ENCODE measurements around the gene ADAMTS17.

The ADAMTS17 gene

DNA sequence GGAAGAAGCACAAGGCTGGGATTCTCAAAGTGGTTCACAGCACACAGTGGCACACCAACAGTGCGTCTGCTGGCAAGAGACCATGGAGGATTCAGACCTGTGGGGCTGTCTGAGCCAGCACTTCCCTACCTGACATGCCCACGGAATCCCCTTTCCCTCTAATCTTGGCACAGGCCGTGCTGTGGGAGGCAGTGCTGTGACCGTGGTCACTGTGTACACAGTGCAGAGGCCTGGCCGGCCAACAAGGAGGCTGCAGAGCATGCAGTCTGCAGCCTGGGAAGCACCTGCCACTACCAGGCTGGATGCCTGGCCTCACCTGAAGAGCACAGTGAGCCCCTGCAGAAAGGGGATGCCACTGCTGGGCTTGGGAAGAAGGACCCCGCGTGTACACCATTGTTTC, 307.6 kb downstream of the ADAMTS17 start:
- Histone ChIP-seq H3K9ac (ENCODE audit: low read depth, low read length, poor library complexity, severe bottlenecking) (no peak overlapping the region), H2AFZ (ENCODE audit: low read length) (no peak overlapping the region), H3K9me3 (ENCODE audit: insufficient read depth, low read depth, low read length) (no peaks in the 10 kb centered on the region), H3K79me2 (ENCODE audit: insufficient read depth, low read length) (no peaks in the 10 kb centered on the region), H3K4me1 (ENCODE audit: insufficient read depth, low read length, poor library complexity, severe bottlenecking) (no peaks in the 10 kb centered on the region), H3F3A (ENCODE audit: low read depth) (no peaks in the 10 kb centered on the region), H3K27me3 (ENCODE audit: insufficient read depth, low read length, poor library complexity, severe bottlenecking) (no peaks in the 10 kb centered on the region), H3K4me3 (ENCODE audit: low read length, poor library complexity, severe bottlenecking) (no peak overlapping the region), H4K20me1 (ENCODE audit: insufficient read depth, low read length, poor library complexity, severe bottlenecking) (no peaks in the 10 kb centered on the region), H3K9me2 (replicated peaks; ENCODE audit: low read depth, low read length) (no peaks in the 10 kb centered on the region), H3K36me3 (ENCODE audit: insufficient read depth, low read length) (no peaks in the 10 kb centered on the region), H3K4me2 (ENCODE audit: low read depth, low read length, poor library complexity, severe bottlenecking) (no peak overlapping the region)
- TF ChIP-seq EZH2phosphoT487 (IDR thresholded peaks at IDR 0.05; ENCODE audit: borderline replicate concordance) = no peak
- TF ChIP-seq, protein P1, sequence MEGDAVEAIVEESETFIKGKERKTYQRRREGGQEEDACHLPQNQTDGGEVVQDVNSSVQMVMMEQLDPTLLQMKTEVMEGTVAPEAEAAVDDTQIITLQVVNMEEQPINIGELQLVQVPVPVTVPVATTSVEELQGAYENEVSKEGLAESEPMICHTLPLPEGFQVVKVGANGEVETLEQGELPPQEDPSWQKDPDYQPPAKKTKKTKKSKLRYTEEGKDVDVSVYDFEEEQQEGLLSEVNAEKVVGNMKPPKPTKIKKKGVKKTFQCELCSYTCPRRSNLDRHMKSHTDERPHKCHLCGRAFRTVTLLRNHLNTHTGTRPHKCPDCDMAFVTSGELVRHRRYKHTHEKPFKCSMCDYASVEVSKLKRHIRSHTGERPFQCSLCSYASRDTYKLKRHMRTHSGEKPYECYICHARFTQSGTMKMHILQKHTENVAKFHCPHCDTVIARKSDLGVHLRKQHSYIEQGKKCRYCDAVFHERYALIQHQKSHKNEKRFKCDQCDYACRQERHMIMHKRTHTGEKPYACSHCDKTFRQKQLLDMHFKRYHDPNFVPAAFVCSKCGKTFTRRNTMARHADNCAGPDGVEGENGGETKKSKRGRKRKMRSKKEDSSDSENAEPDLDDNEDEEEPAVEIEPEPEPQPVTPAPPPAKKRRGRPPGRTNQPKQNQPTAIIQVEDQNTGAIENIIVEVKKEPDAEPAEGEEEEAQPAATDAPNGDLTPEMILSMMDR (conservative IDR thresholded peaks at IDR 0.05; ENCODE audit: low read length) = no peak

- no peak overlapping the region for H3K4me2 ChIP-seq (ENCODE audit: low read depth, low read length, poor library complexity, severe bottlenecking)
- H2AFZ ChIP-seq (ENCODE audit: low read length) = no peak overlapping the region
- no peaks in the 10 kb centered on the region for H3K9me3 ChIP-seq (ENCODE audit: insufficient read depth, low read depth, low read length)
- H3K9me2 ChIP-seq (replicated peaks; ENCODE audit: low read depth, low read length) = no peaks in the 10 kb centered on the region
- H3F3A ChIP-seq (ENCODE audit: low read depth) = no peaks in the 10 kb centered on the region
- no peaks in the 10 kb centered on the region for H4K20me1 ChIP-seq (ENCODE audit: insufficient read depth, low read length, poor library complexity, severe bottlenecking)
- H3K4me1 ChIP-seq (ENCODE audit: insufficient read depth, low read length, poor library complexity, severe bottlenecking) = no peaks in the 10 kb centered on the region
- no peak overlapping the region for H3K9ac ChIP-seq (ENCODE audit: low read depth, low read length, poor library complexity, severe bottlenecking)
- no peak overlapping the region for H3K4me3 ChIP-seq (ENCODE audit: low read length, poor library complexity, severe bottlenecking)
- no peaks in the 10 kb centered on the region for H3K27me3 ChIP-seq (ENCODE audit: insufficient read depth, low read length, poor library complexity, severe bottlenecking)
- no peaks in the 10 kb centered on the region for H3K36me3 ChIP-seq (ENCODE audit: insufficient read depth, low read length)
- no peak for TF ChIP-seq EZH2phosphoT487 (IDR thresholded peaks at IDR 0.05; ENCODE audit: borderline replicate concordance)
- TF ChIP-seq, protein P1 (conservative IDR thresholded peaks at IDR 0.05; ENCODE audit: low read length) = no peak
- H3K79me2 ChIP-seq (ENCODE audit: insufficient read depth, low read length) = no peaks in the 10 kb centered on the region
Observed at GRCh38 chr15:100033140-100033857, 308.5 kb downstream of the ADAMTS17 start.

DNA sequence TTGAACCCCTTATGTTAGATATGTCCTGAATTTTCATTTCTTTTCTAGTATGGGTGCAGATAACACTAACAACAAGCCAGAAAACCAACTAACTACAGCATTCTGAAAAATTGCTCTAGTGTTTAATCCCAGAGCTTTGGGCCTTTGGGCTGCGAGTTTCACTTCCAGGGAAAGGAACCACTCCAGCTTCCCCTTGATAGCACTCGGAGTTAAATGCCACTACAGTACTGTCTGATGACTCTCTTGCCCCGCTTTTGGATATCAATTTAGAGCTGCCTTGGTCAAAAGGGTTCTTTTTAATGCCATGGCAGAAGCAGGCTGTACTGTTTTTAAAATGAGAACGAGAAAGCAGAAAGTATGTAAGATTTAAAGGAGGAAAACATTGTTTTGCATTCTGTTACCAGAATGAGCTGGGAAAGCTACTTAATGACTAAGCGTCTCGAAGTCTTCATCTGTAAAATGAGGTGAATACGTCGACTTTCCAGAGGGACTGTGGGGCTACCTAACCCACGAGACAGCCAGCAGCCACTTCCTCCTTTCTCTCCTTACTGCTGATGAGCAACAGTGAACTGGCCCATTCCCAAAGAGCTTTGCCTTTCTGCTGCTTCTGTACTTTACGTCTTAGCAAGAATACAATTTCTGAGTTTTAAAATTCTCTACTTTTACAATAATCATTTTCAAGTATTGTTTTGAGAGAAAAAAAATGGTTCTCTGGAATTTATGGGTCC, 309.3 kb downstream of the ADAMTS17 start:
- TF ChIP-seq, protein P1 (conservative IDR thresholded peaks at IDR 0.05; ENCODE audit: low read length) = no peak
- no peak for TF ChIP-seq EZH2phosphoT487 (IDR thresholded peaks at IDR 0.05; ENCODE audit: borderline replicate concordance)
- Histone ChIP-seq H3K9ac (ENCODE audit: low read depth, low read length, poor library complexity, severe bottlenecking) (no peak overlapping the region), H3K4me1 (ENCODE audit: insufficient read depth, low read length, poor library complexity, severe bottlenecking) (no peaks in the 10 kb centered on the region), H3K9me2 (replicated peaks; ENCODE audit: low read depth, low read length) (no peaks in the 10 kb centered on the region), H2AFZ (ENCODE audit: low read length) (no peak overlapping the region), H3F3A (ENCODE audit: low read depth) (no peaks in the 10 kb centered on the region), H3K79me2 (ENCODE audit: insufficient read depth, low read length) (no peaks in the 10 kb centered on the region), H3K4me2 (ENCODE audit: low read depth, low read length, poor library complexity, severe bottlenecking) (no peak overlapping the region), H3K4me3 (ENCODE audit: low read length, poor library complexity, severe bottlenecking) (no peak overlapping the region), H4K20me1 (ENCODE audit: insufficient read depth, low read length, poor library complexity, severe bottlenecking) (no peaks in the 10 kb centered on the region), H3K9me3 (ENCODE audit: insufficient read depth, low read depth, low read length) (no peaks in the 10 kb centered on the region; the same call in 1 of the 2 replicates), H3K27me3 (ENCODE audit: insufficient read depth, low read length, poor library complexity, severe bottlenecking) (no peaks in the 10 kb centered on the region), H3K36me3 (ENCODE audit: insufficient read depth, low read length) (no peaks in the 10 kb centered on the region)
